ENCODE data around the gene FHOD3. TPM values are rescaled to one million over a fixed set of nuclear protein-coding genes. Genes with fewer than 3 reads are reported as not detected.

The FHOD3 gene
- total and polyA plus RNA-seq, 2 experiments from 2014 or later, result 2.7 to 8.7 TPM

- Histone ChIP-seq H2AFZ (no peak overlapping the region), H3K27me3 (ENCODE audit: insufficient read depth) (no peaks in the 10 kb centered on the region), H3K27ac (ENCODE audit: low read depth) (no peak overlapping the region), H3K4me1 (ENCODE audit: insufficient read depth) (peaks cover 24% of the 10 kb centered on the region), H4K20me1 (replicated peaks; ENCODE audit: insufficient read depth) (no peaks in the 10 kb centered on the region), H3K9me2 (ENCODE audit: insufficient read depth) (peaks cover 14% of the 10 kb centered on the region; the same call in 1 of the 2 replicates), H3F3A (replicated peaks; ENCODE audit: low read depth) (no peaks in the 10 kb centered on the region), H3K4me2 (no peak overlapping the region), H3K36me3 (ENCODE audit: insufficient read depth) (no peaks in the 10 kb centered on the region), H3K4me3 (no peak overlapping the region), H3K79me2 (replicated peaks; ENCODE audit: insufficient read depth) (no peaks in the 10 kb centered on the region)
- H3K9me3 Mint-ChIP-seq, result no peaks in the 10 kb centered on the region; the same call in 2 of the 3 replicates
- peaks cover 36% of the 10 kb centered on the region for H3K4me1 Mint-ChIP-seq
- DNase-seq (ENCODE audit: low spot score), result no peak
- no peak for TF ChIP-seq POLR2AphosphoS5 (IDR thresholded peaks at IDR 0.05; ENCODE audit: low read depth)
- no peak for TF ChIP-seq STAT1 (IDR thresholded peaks at IDR 0.05; ENCODE audit: unreplicated experiment)
- no peak for TF ChIP-seq JUNB (IDR thresholded peaks at IDR 0.05; ENCODE audit: unreplicated experiment)
- no peak for TF ChIP-seq ZNF331 (CRISPR knock-in tag; IDR thresholded peaks at IDR 0.05; ENCODE audit: low read depth)
- TF ChIP-seq ETS1 (IDR thresholded peaks at IDR 0.05), result no peak
- no peak for TF ChIP-seq ZNF114 (CRISPR knock-in tag; IDR thresholded peaks at IDR 0.05)
- no peak for TF ChIP-seq NANOG (IDR thresholded peaks at IDR 0.05; ENCODE audit: borderline replicate concordance)
- no peak for TF ChIP-seq REST (IDR thresholded peaks at IDR 0.05; ENCODE audit: unreplicated experiment)
- TF ChIP-seq ZNF462 (CRISPR knock-in tag; IDR thresholded peaks at IDR 0.05), result no peak
- no peak for TF ChIP-seq CREB1 (CRISPR knock-in tag; IDR thresholded peaks at IDR 0.05; ENCODE audit: low read depth)
- no peak for TF ChIP-seq EZH2 (IDR thresholded peaks at IDR 0.05; ENCODE audit: low read depth, unreplicated experiment)
- no peak for TF ChIP-seq EZH2phosphoT487 (IDR thresholded peaks at IDR 0.05; ENCODE audit: unreplicated experiment)
- TF ChIP-seq CTCF (conservative IDR thresholded peaks at IDR 0.05; ENCODE audit: low read depth in 2 of 2), result no peak
- no peaks in the 10 kb centered on the region; the same call in 2 of the 3 replicates for H3K36me3 Mint-ChIP-seq (ENCODE audit: low read depth)
- H3K27me3 Mint-ChIP-seq (ENCODE audit: insufficient read depth, low read depth, poor library complexity), result peaks cover 6% of the 10 kb centered on the region
- no peak overlapping the region for H3K27ac Mint-ChIP-seq
- no peak for ATAC-seq
- H3K4me3 Mint-ChIP-seq, result no peak overlapping the region
Observed at GRCh38 chr18:36328385-36328858, 30.9 kb downstream of the FHOD3 start.
